Stimulated activated CD8-positive, alpha-beta memory T cell treated with anti-CD3 and anti-CD28 coated beads, Interleukin-12 subunit alpha, Interleukin-12 subunit beta, amount 100 ng/mL, for 1 hour (primary cell): ENCODE results near the gene TNS3.
"Not testable (repeated sequence)": the region's sequence is repeated elsewhere in the genome, so short reads cannot be mapped to it uniquely, and the experiment has no call there.

Experiments
- DNase-seq: peaks from one replicate; pipeline ENCODE4 v3.0.0-alpha.2; 2020; ENCODE audit warnings: low read depth

TNS3 gene

GRCh38 chr7:47448971-47449370 lies 132.9 kb downstream of the TNS3 start:
- DNase-seq, result no peak

- DNase-seq, result no peak
Measured at GRCh38 chr7:47447621-47448349, 134.1 kb downstream of the TNS3 start.

- no peak for DNase-seq
Measured at GRCh38 chr7:47446871-47447466, 134.9 kb downstream of the TNS3 start.

- no peak for DNase-seq
Measured at GRCh38 chr7:47444376-47445098, 137.4 kb downstream of the TNS3 start.

- DNase-seq, result no peak
Measured at GRCh38 chr7:47443049-47443448, 138.9 kb downstream of the TNS3 start.

GRCh38 chr7:47442605-47442865 lies 139.4 kb downstream of the TNS3 start:
- no peak for DNase-seq

GRCh38 chr7:47441796-47442604 lies 139.9 kb downstream of the TNS3 start:
- no peak for DNase-seq

- not testable (repeated sequence) for DNase-seq
Measured at GRCh38 chr7:47441048-47441447, 140.9 kb downstream of the TNS3 start.

GRCh38 chr7:47440320-47440719 lies 141.6 kb downstream of the TNS3 start:
- no peak for DNase-seq

- DNase-seq, result no peak
Measured at GRCh38 chr7:47439181-47439667, 142.7 kb downstream of the TNS3 start.

GRCh38 chr7:47438411-47439029 lies 143.4 kb downstream of the TNS3 start:
- DNase-seq, result no peak

GRCh38 chr7:47435889-47436312 lies 146.0 kb downstream of the TNS3 start:
- DNase-seq, result no peak

- DNase-seq, result no peak
Measured at GRCh38 chr7:47433564-47433895, 148.4 kb downstream of the TNS3 start.

GRCh38 chr7:47432671-47433563 lies 149.0 kb downstream of the TNS3 start:
- DNase-seq, result no peak

- DNase-seq, result no peak
Measured at GRCh38 chr7:47430422-47430821, 151.5 kb downstream of the TNS3 start.

- no peak for DNase-seq
Measured at GRCh38 chr7:47428768-47429472, 153.0 kb downstream of the TNS3 start.

GRCh38 chr7:47428052-47428767 lies 153.7 kb downstream of the TNS3 start:
- no peak for DNase-seq

- DNase-seq, result no peak
Measured at GRCh38 chr7:47427051-47427643, 154.8 kb downstream of the TNS3 start.

- DNase-seq, result no peak
Measured at GRCh38 chr7:47424523-47424922, 157.4 kb downstream of the TNS3 start.
